OCI-LY7 (cell line): ENCODE results near the gene FLAD1. TPM values are rescaled to one million over a fixed set of nuclear protein-coding genes. Genes with fewer than 3 reads are reported as not detected.

Source experiments
- BruUV-seq: library from RNA; stranded (reverse); fragments of 400-500 nt; replicated peaks from 2 replicates; lab custom pipeline; 2021; lab: Mats Ljungman, UMichigan
- CTCF ChIA-PET: fragments of 300-600 bp; sonication (Branson Sonifier 250); formaldehyde crosslinking; loops from one replicate; lab custom pipeline; 2022; ENCODE audit warnings: antibody characterized with exemption; ENCODE audit not compliant: unreplicated experiment; lab: Charles Lee
- POLR2A ChIA-PET: fragments of 300-600 bp; sonication (Branson Sonifier 250); formaldehyde crosslinking; loops from one replicate; lab custom pipeline; 2022; ENCODE audit warnings: antibody characterized with exemption; lab: Charles Lee
- DNase-seq: peaks from one replicate; pipeline ENCODE4 v3.0.0-alpha.2; 2015; ENCODE audit warnings: low spot score
- H2AFZ ChIP-seq: fragments of 200-600 bp; sonication (generic), shearing (Covaris generic); 2 replicates; pipeline ENCODE4 v1.6.1; 2014; ENCODE audit warnings: mild to moderate bottlenecking, antibody characterized with exemption, low read length, moderate library complexity
- H3K27ac ChIP-seq: fragments of 200-600 bp; sonication (generic); 2 replicates; pipeline ENCODE4 v1.5.1; 2014; ENCODE audit warnings: mixed run types, low read depth, mild to moderate bottlenecking, moderate library complexity, low read length, inconsistent platforms; ENCODE audit not compliant: poor library complexity, severe bottlenecking
- H3K36me3 ChIP-seq: fragments of 200-600 bp; sonication (generic); 2 replicates; pipeline ENCODE4 v1.6.1; 2014; ENCODE audit warnings: mild to moderate bottlenecking, antibody characterized with exemption, low read length, moderate library complexity, mixed read lengths; ENCODE audit not compliant: insufficient read depth
- H3K4me1 ChIP-seq: fragments of 200-600 bp; sonication (generic); 2 replicates; pipeline ENCODE4 v1.5.1; 2014; ENCODE audit warnings: mild to moderate bottlenecking, low read length; ENCODE audit not compliant: insufficient read depth, poor library complexity, severe bottlenecking
- H3K4me2 ChIP-seq: fragments of 200-600 bp; sonication (generic); 2 replicates; pipeline ENCODE4 v1.6.1; 2014; ENCODE audit warnings: mild to moderate bottlenecking, low read length
- H3K4me3 ChIP-seq: fragments of 200-600 bp; sonication (generic); 2 replicates; pipeline ENCODE4 v1.5.1; 2014; ENCODE audit warnings: mild to moderate bottlenecking, low read depth, low read length; ENCODE audit not compliant: poor library complexity, severe bottlenecking
- H3K79me2 ChIP-seq: fragments of 200-600 bp; sonication (generic); 2 replicates; pipeline ENCODE4 v1.6.1; 2016; ENCODE audit warnings: low read depth, mild to moderate bottlenecking, low read length, moderate library complexity, mixed read lengths; ENCODE audit not compliant: insufficient read depth
- H3K9me2 ChIP-seq: fragments of 200-600 bp; sonication (generic); 2 replicates; pipeline ENCODE4 v1.6.1; 2016; ENCODE audit warnings: mild to moderate bottlenecking, low read length, mixed read lengths; ENCODE audit not compliant: insufficient read depth
- H3K9me3 ChIP-seq: fragments of 200-600 bp; sonication (generic); 2 replicates; pipeline ENCODE4 v1.6.1; 2014; ENCODE audit warnings: mild to moderate bottlenecking, mixed run types, low read length, mixed read lengths
- H4K20me1 ChIP-seq: fragments of 200-600 bp; sonication (generic); 2 replicates; pipeline ENCODE4 v1.6.1; 2014; ENCODE audit warnings: mild to moderate bottlenecking, antibody characterized with exemption, low read length, moderate library complexity, mixed read lengths; ENCODE audit not compliant: insufficient read depth
- CTCF ChIP-seq: fragments of 200-600 bp; sonication (generic); conservative IDR thresholded peaks from 2 replicates; pipeline ENCODE4 v1.5.1; 2014; ENCODE audit warnings: mild to moderate bottlenecking, antibody characterized with exemption, low read length, moderate library complexity, mixed read lengths
- EZH2phosphoT487 ChIP-seq: fragments of 200-600 bp; sonication (generic); IDR thresholded peaks from 2 replicates; pipeline ENCODE4 v1.6.1; 2018; ENCODE audit warnings: low read depth, borderline replicate concordance, mild to moderate bottlenecking, mixed run types, antibody characterized with exemption, low read length, moderate library complexity, mixed read lengths
- intact Hi-C: fragments of 100-400 bp; cut with micrococcal nuclease; formaldehyde crosslinking; loops from one replicate; pipeline ENCODE4 v1.10.0; 2022; ENCODE audit not compliant: unreplicated experiment
- total RNA-seq, 2 experiments: library from RNA; depleted of rRNA in 1 of 2; stranded (reverse); fragments of >200 nt in 1 of 2; shearing (Covaris generic) in 1 of 2; gene quantifications; 2 replicates each; pipeline ENCODE4 v1.2.3, GENCODE V29; 2014 to 2022

The FLAD1 gene
- total RNA-seq, 2 experiments from 2014 or later: 52.7 to 57.9 TPM

GRCh38 chr1:155024315-155024714 is 41.2 kb downstream of the FLAD1 start:
- Histone ChIP-seq H3K4me1 (no peaks in the 10 kb centered on the region), H3K27ac (no peak overlapping the region), H2AFZ (no peak overlapping the region), H3K36me3 (no peaks in the 10 kb centered on the region), H3K4me3 (no peak overlapping the region), H3K79me2 (no peaks in the 10 kb centered on the region), H4K20me1 (no peaks in the 10 kb centered on the region), H3K4me2 (no peak overlapping the region), H3K9me2 (no peaks in the 10 kb centered on the region), H3K9me3 (no peaks in the 10 kb centered on the region)
- TF ChIP-seq CTCF (no peak), EZH2phosphoT487 (no peak)
- POLR2A ChIA-PET: interaction anchor here (0.6 kb wide), 1 partner anchor 66 kb away, joined by 4 read pairs; no protein-coding TSS in a partner anchor
- intact Hi-C loops: no loop called here
- CTCF ChIA-PET: no interaction called here
- BruUV-seq: no TSS peak
- DNase-seq: no peak

GRCh38 chr1:155026154-155026553 is 43.0 kb downstream of the FLAD1 start:
- Histone ChIP-seq H3K4me2 (no peak overlapping the region), H2AFZ (no peak overlapping the region), H3K9me2 (no peaks in the 10 kb centered on the region), H3K4me3 (no peak overlapping the region), H4K20me1 (no peaks in the 10 kb centered on the region), H3K79me2 (no peaks in the 10 kb centered on the region), H3K4me1 (no peaks in the 10 kb centered on the region), H3K36me3 (no peaks in the 10 kb centered on the region), H3K9me3 (no peaks in the 10 kb centered on the region), H3K27ac (no peak overlapping the region)
- intact Hi-C loops: no loop called here
- ChIA-PET POLR2A (interaction anchor here (0.9 kb wide), 1 partner anchor 22 kb away, joined by 4 read pairs; no protein-coding TSS in a partner anchor), CTCF (no interaction called here)
- DNase-seq: no peak
- TF ChIP-seq CTCF (no peak), EZH2phosphoT487 (no peak)
- no TSS peak for BruUV-seq

GRCh38 chr1:155026588-155026987 is 43.4 kb downstream of the FLAD1 start:
- Histone ChIP-seq H3K4me1 (no peaks in the 10 kb centered on the region), H3K79me2 (no peaks in the 10 kb centered on the region), H3K9me3 (no peaks in the 10 kb centered on the region), H3K27ac (no peak overlapping the region), H2AFZ (no peak overlapping the region), H3K4me2 (no peak overlapping the region), H3K36me3 (no peaks in the 10 kb centered on the region), H3K9me2 (no peaks in the 10 kb centered on the region), H3K4me3 (no peak overlapping the region), H4K20me1 (no peaks in the 10 kb centered on the region)
- intact Hi-C loops: no loop called here
- ChIA-PET CTCF (no interaction called here), POLR2A (no interaction called here)
- TF ChIP-seq EZH2phosphoT487: no peak
- no peak for TF ChIP-seq CTCF
- DNase-seq: no peak
- no TSS peak for BruUV-seq
